RPMI7951 (cell line): ENCODE results near the gene RARA. TPM values are rescaled to one million over a fixed set of nuclear protein-coding genes. Genes with fewer than 3 reads are reported as not detected.
"Not testable (repeated sequence)": the region's sequence is repeated elsewhere in the genome, so short reads cannot be mapped to it uniquely, and the experiment has no call there.

Experiments used
- DNase-seq: peaks from one replicate; pipeline ENCODE4 v3.0.0-alpha.2; 2012; ENCODE audit warnings: low read depth
- total RNA-seq: library from RNA; depleted of rRNA; stranded (reverse); fragments of >200 nt; shearing (Covaris generic); gene quantifications from 2 replicates; pipeline ENCODE4 v1.2.3, GENCODE V29; 2014

Gene RARA
- total RNA-seq, 1 experiment from 2014 or later = 10.2 TPM

DNA sequence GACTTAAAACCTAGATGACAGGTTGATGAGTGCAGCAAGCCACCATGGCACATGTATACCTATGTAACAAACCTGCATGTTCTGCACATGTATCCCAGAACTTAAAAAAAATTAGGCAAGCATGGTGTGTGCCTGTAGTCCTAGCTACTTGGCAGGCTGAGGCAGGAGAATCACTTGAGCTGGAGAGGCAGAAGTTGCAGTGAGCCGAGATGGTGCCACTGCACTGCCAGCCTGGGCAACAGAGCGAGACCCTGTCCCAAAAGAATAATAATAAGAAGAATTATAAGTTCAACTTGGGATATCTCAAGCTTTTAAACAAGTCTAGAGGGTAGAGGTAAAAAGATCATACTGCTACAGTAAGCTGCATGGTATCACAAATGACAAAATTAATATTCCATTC is 11.5 kb upstream of the RARA start:
- DNase-seq = no peak

DNA sequence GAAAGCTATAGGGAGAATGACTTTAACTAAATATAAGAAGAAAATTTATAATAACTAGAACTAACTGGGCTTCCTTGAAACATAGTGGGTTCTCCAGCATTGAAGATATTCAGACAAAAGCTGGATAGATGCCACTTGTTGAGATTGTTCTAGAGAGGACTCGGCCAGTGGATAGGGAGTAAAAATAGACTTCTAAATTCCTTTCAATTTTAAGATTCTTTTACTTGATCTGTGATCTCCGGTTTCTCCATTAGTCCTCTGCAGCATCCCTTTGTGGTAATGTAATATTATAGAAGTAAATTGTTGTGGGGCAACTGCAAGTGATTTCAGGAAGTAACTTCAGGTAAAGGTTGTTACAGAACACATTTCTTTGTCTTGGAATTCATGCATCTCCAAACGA is 10.3 kb upstream of the RARA start:
- DNase-seq = no peak

DNA sequence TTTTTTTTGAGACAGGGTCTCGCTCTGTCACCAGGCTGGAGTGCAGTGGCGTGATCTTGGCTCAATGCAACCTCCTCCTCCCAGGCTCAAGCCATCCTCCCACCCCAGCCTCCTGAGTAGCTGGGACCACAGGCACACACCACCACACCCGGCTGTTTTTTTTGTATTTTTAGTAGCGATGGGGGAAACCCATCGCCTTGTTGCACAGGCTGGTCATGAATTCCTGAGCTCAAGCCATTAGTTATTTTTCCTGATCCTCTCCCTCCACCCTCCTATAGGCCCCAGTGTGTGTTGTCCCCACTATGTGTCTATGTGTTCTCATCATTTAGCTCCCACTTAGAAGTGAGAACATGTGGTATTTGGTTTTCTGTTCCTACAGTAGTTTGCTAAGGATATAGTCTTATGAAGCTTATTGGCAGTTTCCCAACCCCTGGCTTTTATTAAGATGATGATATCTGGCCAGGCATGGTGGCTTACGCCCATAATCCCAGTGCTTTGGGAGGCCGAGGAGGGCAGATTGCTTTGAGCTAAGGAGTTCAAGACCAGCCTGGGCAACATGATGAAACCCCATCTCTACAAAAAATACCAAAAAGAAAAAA is 9.7 kb upstream of the RARA start:
- DNase-seq = not testable (repeated sequence)

DNA sequence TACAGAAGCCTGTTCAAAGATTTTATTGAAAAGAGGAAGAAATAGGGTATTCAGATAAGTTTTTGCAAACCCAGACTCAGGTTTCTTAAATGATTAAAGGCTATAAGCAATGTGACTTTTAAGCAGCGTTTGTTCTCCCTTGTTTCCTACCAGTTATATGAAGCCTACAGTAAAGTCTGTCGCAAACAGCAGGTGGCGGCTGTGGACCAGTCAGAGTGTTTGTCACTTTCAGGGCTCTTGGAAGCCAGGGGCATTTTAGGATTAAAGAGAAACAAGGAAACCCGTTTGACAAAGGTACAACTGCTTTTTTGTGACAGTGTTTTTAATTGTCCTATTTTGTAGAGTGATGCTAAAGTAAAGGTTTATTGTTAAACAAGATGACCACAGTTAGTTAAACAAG is 7.7 kb upstream of the RARA start:
- DNase-seq = peak; percentile 22

DNA sequence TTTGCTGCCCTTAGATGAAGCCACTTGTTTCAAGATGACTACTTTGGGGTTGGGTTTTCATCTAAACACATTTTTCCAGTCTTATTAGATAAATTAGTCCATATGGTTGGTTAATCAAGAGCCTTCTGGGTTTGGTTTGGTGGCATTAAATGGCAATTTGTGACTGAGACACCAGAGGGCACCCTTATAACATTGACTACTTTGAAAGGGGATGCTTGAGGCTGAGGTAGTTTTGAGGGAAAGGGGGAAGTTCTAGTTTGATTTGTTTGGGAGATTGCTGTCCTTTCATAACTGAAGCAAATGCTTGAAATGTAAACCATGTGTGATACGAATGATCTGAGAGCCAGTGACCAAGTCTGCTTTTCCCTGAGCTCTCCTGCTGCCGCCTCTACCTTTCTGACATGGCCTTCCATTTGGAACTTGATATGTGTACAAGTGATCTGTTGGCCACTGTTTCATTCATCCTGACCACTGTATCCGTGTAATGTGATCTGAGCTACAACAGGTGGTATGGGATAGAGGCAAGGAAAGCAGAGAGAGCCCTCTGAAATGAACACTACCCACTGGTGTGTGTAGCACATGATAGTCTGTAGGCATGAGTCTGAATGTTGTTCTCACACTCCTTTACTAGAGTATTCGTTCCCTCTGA is 5.8 kb upstream of the RARA start:
- peak; percentile 65 for DNase-seq

DNA sequence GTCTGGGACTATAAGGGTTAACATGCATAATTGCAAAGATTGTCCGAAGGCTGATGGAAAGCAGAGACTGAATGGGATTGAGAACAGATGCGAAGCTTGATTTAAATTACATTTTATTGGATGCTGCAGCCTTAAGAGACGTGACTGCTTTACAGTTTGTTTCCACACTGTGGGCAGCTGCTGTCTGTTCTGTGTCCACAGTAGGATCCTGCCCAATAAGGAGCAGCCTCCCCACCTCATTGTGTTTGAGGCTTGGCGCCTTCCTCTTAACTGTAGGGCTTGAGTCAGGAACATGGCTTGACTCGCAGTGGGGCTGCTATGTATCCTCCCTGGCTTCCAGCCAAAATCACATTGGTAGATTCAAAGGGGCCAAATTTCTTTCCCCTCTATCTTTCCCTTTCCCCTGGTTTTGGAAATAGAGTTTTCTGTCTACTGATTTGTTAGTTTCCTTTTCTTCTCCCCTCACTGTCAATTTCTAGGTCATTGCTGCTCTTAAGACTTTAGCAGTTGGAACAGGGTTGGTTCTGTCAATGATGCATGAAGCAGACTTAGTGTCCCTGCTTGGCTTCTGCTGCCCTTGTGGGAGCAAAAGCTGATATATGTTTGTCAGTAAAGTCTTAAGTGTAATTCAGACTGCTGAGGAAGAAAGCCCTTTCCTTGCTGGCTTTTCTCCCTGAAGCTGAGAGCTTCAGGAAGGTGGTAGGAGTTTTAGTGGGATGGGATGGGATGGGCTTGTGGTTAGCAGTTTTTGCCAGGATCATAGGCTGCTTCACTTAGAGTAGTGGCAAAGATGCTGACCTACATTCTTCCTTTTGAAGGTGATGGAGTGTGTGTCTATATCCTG is 5.0 kb upstream of the RARA start:
- DNase-seq = peak; percentile 59

DNA sequence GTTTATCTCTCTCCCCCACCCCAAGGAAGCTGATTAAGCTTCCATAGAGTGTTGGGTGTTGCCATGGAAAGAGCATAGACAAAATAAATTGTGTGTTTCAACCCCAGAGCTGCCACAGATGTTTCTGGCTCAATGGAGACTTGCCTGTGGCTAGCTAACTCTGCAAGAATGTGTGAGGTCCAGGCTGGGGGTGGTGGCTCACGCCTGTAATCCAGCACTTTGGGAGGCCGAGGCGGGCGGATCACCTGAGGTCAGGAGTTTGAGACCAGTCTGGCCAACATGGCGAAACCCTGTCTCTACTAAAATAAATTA is 4.5 kb upstream of the RARA start:
- DNase-seq = peak; percentile 95

DNA sequence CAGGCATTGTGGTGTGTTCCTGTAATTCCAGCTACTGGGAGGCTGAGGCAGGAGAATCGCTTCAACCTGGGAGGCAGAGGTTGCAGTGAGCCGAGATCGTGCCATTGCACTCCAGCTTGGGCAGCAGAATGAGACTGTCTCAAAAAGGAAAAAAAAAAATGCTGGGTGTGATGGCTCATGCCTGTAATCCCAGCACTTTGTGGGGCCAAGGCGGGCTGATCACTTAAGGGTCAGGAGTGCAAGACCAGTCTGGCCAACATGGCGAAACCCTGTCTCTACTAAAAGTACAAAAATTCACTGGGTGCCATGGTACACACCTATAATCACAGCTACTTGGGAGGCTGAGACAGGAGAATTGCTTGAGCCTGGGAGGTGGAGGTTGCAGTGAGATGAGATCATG is 4.1 kb upstream of the RARA start:
- not testable (repeated sequence) for DNase-seq

DNA sequence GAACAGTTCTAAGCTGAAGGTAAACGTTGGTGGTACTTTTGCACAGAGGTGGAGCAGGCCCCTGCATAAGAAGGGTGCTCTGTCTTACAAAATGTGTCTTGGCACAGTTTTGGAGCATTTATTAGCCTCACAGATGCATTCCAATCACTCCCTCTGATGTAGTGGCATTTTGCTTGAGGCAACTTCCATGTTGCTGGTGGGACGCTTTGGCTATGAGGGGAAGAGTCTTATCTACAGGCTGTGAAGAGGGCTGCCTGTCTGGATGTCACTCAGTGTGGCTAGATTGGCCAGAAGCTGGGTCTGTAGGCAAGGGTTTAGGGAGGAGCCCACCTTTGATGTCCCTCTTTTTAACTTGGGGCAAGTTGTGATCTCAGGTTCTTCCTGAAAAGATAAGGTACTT is 2.6 kb upstream of the RARA start:
- peak; percentile 55 for DNase-seq

DNA sequence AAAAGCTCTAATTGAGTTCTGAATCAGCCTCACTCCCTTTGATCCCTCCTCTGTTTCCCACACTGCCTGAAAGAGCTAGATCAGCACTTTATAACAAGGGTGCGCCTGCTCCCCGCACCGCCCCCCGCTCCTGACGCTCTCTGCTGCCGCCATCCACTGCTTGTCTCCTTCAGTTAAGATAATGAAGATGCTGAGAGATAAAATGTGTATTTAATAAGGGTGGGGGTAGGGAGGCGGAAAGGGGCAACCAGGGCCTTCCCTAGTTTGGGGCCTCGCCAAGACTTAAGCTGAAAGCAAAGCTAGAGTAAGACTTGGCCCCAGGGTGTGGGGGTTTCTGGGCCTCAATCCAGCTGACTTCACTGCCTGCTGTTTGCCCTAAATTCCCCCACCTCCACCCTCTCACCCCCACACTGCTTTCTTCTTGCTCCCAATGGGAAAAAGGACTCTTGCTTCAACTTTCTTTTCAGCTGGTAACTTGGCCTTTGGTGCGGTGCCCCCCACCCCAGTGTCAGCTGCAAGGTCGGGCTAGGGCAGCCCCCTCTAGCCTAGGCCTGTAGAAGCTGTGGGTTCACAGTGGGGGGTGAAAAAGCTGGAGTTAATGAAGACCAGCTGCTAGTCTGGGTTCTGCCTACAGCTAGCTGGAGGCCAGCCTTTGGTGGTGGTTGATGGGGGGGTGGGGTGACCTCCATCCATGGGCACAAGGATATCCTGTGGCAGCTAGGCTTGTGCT is 1.8 kb upstream of the RARA start:
- peak; percentile 95 for DNase-seq

DNA sequence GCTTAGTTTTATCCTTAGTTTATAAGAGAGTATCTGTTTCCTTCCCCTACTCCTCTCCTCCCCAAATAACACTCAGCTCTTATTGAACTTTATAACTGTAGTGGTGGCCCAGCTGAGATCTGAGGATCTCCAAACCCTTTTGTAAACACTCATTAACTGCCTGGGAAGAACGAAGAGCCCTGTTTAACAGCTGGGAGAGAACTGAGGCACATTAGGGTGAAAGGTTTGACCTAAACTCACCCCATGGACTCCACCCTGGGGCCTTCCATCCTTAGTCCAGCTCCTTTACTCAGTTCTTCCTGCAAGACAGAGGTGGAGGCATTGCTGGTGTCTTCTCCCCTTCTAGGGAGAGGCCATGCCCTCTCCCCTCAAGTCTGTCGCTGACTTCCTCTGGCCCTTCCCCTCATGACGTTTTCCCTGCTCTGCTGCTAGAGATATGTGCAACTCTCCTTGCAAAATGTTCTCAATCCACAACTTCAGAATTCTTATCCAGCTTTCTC is 1.2 kb upstream of the RARA start:
- DNase-seq = no peak

DNA sequence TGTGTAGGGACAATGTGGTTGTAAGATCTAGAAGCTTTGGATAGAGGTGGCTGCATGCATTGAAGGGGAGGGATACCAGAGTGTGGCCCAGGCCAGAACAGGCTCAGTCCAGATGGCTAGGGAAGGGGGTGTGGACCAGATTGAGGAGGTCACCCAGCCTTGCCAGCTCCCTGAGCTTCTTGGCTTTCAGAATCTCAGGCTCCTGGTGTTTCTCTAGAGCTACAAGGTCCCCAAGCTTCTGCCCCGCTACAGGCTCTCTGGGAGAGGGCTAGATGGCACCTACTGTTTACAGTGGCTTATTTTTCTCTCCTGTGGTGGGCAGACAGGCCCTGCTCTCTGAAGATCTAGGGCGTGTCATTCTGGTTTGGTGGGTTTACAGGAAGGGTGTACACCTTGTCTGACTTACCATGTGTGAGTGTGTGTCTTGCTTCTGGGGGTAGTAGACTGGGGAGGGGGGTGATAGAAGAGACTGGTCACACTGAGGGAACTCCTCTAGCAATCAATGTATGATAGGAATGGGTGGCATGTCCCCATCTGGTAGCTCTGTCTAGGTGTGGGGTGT is 1.1 kb downstream of the RARA start:
- DNase-seq = no peak

DNA sequence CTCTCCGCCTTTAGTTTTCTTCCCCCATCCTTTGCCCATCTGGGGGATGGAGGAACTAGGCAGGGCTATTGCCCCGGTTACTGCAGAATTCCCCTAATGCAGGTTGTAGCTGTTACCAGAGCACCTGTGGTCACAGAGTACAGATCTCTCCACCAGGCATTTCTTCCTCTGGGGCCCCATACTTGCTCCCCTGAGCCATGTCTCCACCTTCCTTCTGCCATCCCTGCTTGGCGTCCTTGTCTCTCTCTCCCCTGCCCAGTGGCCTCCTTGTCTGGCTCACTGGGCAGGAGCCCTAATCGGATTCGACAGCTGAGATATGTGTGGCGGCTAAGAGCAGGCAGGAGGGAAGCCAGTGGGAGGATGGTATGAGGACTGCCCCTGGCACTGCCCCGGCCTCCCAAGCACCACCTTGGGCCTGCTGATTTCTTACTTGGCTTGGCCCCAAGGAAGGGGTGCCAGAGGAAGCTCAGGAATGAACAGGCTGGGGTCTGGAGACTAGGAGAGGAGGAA is 2.0 kb downstream of the RARA start:
- peak; percentile 42 for DNase-seq

DNA sequence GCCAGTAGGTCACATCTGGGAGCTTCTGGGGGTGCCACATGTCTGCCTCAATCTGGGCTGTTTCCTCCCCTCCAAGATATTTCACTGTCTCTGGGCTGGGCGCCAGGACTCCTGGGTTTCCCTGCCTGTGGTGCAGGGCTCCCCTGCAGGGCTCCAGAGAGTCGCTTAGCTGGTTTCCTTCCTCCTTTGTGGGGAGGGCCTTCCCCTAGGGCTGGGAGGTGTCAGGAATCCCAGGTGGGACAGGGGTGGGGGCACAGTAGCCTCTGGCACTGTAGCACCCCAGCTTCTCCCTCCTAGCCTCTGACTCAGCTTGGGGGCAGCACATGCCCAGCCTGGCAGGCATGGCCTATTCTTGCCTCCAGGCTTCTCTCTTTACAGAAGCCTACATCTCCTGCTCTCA is 2.6 kb downstream of the RARA start:
- DNase-seq = peak; percentile 74

DNA sequence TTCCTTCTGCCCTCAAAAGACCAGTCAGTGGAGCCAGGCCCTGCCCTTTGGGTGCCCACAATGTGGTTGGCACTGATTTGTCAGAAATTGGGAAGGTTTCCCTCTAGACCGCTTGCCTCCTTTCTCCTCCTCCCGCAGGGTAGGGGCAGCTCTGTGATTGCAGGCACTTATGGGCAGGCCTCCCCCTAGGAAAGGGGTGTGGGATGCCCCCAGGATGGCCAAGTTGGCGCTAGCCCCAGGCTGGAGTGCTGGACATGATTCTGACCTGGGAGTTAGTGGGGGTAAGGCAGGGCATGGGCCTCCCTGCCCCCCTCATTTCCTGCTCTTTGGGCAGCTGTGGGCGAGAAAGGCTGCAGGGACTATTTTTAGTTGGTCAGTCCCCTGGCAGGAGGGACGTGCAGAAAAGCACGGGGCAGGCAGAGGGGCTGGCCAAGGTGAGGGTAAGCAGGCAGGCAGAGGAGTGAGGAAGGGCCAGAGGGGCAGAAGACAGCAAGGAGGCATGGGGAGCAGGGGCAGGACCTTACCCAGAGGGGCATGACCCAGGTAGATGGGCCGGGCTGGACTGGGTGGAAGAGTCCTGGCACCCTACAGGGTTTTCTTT is 3.3 kb downstream of the RARA start:
- DNase-seq = peak; percentile 77

DNA sequence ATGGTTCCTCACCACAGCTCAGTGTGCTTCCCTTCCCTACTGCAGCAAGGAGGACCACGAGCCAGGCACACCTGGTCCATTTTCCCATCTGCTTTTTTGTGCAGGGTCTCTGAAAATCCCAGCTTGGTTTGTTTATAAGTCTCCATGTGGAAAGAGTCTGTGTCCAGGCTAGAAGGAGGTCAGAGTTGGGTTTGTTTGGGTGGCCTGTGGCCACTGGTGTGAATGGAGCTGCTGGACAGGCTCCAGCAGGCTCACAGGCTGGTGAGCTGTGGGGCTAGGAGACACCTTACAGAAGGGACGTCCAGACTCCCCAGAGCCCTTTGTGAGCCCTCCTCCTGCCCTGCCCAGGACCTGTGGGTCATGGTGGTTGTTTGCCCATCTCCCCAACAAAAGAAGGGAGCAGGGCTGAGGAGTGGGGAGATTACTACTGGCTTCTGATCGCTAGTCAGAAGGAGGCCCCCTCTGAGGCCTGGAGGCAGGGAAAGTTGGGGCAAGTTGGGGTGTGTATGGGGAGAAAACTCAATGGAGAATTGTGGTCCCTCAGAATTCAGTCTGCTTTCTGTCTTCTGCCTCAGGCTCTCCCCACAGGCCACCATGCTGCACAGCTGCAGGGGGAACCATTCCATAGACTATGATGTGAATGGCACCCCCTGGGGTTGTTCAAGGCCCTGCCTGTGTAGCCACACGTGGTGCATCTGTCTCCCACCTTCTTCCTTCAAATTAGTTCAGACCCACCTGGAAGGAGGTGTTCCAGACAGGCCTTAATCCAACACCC is 4.1 kb downstream of the RARA start:
- DNase-seq = peak; percentile 79

DNA sequence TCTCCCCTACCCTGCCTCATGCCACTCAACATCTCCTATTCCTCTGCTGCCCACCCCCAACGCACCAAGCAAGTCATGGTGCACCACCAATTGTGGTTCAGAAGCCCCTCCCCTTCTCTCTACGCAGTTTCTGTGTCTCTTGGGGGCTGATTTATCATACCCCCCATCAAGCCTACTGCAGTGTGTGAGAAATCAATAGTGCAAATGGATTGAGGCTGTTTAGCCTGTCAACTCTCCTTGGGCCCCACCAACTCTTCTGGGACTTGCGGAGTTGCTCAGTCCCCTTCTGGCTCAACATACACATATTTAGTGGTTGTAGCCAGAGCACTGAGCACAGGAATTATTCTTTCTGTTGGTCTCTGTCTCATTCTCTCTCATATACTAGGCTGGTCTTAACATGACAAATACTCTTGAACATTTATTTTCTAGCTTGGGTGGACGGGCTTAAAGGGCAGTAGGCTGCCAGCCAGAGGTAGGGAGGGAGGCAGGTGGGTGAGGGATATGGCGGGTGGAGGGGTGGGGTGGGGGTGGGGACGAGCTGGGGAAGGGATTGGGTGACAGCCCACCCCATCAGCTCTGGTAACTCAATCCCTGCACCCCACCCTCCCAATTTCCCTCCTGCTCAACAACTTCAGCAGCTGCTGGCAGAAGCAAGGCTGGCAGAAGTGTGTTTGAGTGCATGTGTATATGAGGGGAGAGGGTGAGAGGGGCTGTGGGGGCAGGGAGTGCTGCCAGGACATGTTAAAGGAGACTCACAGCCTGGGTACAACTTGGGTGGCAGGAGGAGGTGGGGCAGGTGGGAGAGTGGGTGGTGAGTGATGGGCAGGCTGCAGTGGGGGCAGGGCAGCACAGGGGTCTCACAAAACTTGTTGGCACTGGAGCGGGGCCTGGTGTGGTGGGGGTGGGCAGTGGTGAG is 4.9 kb downstream of the RARA start:
- DNase-seq = no peak

DNA sequence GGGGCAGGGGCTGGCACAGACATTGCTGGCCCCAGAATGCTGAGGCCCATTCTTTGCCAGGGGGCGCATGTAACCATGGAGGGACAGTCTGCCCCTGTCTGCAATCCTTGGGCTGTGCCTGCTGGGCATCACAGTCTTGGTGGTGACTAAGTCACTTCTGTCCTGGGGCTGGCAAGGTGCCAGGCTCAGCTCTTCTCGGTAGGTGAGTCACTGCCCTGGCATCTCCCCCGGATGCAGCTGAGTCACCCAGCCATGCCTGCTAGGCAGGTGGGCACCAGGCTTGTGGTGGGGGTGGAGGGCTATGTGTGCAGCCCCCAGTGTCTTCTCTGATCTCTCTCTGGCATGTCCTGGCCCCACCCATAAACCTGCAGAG is 5.6 kb downstream of the RARA start:
- DNase-seq = peak; percentile 95

DNA sequence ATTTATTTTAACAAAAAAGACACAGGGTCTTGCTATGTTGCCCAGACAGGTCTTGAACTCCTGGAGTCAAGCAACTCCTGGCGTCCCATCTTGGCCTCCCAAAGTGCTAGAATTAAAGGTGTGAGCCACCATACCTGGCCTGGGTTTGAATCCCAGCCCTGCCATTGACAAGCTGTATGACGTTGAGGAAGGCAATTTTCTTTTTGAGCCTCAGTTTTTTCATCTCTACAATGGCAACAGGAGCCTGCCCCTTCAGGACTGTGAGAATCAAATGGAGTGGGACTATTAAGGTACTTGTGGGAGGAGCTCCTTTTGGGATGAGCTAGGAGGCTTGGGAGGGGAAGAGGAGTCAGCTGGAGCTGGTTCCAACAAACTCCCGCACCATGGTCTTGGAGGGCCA is 6.2 kb downstream of the RARA start:
- no peak for DNase-seq
